GM19238 (cell line): Measurements from ENCODE around the gene KCNA2.

Source experiments
- DNase-seq: peaks from one replicate; pipeline ENCODE4 v3.0.0; 2011; ENCODE audit warnings: low spot score; ENCODE audit not compliant: insufficient read length

KCNA2 gene

DNA sequence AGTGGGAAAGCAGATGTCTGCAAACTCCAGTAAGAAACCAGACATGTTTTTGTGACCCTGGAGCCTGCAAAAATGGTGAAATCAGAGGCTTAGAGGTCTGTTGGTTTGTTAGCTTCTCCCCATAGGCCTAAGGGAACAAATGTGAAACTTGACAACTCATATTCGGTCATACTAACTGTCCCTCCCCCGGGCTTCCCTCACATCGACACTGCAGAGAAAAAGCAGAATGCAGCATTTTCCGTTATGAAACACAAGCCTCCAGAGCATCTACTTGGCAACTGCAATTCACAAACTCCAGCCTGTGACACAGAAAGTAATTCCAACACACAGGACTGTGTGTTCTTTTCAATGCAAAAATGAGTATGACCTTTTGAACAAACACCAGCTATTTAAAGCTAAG, 3.7 kb downstream of the KCNA2 start:
- no peak for DNase-seq

DNA sequence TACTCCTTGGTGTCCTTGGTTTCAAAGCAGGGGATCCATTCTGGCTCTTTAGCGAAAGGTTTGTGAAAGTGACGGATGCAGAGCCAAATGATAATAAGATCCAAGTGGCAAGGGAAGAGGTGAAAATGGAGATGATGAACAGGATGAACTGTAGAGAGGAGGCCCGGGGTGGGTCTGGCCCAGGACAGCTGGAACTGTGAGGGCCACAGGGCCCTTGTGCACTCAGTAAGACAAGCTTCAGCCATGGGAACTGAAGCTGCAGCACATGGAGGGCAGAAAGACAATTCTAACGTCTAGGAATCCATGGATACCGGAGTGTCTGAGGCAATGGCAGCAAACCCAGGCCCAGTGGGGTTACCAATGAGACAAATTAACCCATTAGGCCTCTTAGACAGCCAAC, 4.8 kb downstream of the KCNA2 start:
- DNase-seq = no peak

DNA sequence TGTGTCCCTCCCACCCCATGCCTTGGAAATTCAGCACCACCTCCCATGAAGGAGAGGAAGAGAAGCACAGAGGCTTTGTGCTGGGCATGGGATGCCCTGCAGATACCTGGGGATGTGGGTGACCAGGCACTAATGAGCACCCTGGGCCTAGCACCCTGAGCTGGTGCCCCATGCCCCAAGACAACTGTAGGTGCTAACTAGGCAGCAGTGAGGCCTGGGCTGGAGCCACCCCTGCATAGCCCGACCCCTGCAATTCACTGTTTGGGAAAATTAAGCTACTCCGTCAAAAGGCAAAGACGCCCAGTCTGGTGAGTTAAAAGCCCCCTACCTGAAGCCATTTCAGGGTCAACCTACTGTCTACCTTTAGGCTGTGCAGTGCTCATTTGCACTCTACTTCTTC, 5.4 kb downstream of the KCNA2 start:
- DNase-seq = no peak

GRCh38 chr1:110597966-110598365, 8.2 kb downstream of the KCNA2 start:
- DNase-seq = no peak

DNA sequence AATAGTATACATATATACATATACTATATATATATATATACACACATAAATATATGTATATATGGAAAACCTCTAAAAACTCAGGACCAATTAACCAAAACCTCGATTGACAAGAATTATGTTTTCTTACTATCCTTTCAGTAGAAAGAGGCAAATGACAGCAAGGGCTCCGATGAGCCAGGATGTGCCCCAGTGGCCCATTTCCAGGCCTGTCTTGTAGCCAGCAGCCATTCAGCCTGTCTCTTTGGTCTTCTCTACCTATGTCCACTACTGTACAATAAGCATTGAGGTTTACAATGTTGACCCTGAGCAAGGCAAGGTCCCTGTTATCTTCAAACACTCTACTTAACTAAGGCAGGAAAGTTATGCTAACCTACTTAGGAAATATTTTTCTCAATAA, 9.8 kb downstream of the KCNA2 start:
- no peak for DNase-seq

DNA sequence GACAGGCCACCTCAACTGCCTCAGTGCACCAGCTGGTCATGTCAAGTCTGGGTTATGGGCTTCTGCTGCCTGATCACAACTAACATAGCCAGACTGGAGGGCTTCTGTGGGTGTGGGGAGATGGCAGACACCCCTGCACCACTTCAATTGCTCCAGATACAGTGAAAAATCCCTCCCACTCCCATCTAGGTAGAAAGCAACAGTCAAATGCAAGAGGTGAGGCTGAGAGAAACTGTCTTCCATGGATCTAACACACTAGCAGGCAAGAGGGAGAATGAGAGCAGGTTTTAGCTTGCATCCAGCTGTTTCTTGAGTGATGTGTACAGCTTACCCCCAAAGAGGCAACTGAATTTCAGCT, 10.8 kb downstream of the KCNA2 start:
- DNase-seq = no peak

DNA sequence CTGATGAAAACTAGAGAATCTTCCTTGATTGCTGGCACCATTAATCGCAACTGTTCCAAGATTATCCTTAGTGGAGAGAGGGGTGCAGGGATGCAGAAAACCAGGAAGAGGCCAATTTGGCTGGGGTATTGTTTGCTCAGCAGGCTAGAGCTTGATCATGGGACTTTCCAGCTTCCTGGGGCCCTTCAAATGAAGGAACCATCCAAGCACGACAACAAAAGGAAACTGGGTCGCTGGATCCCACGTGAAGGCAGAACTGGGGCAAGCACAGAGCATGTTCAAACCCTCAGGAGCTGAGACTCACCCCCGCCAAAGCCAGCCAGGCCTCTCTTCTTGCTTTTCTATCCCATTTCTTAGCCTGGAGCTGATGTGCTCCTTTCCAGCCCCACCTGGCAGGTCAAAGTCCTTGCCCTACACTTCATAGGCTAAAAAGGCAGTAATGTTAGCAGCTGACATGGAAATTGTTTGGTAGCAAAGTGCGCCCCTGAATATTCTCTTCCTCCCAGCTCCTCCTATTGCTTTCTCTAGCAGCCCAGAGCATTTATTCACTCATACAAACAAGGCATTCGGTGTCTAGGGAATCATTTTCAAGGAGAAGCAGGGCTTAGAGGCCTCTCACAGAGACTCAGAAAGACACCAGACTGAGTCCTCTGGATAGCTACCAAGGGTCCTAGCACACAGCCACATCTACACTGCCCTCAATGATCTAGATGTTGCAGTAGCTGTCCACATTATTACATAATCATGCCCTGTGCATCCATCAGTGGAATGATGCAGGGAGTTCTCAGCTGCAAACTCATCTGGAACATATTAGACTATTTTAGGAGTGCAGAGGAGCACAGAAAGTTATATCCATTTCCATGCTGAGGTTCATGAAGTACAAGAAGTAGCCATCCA, 11.5 kb downstream of the KCNA2 start:
- no peak for DNase-seq

- DNase-seq = no peak
Measured at GRCh38 chr1:110593902-110594301, 12.3 kb downstream of the KCNA2 start.

- no peak for DNase-seq
Measured at GRCh38 chr1:110591956-110592355, 14.2 kb downstream of the KCNA2 start.

GRCh38 chr1:110588991-110589390, 17.2 kb downstream of the KCNA2 start:
- no peak for DNase-seq

DNA sequence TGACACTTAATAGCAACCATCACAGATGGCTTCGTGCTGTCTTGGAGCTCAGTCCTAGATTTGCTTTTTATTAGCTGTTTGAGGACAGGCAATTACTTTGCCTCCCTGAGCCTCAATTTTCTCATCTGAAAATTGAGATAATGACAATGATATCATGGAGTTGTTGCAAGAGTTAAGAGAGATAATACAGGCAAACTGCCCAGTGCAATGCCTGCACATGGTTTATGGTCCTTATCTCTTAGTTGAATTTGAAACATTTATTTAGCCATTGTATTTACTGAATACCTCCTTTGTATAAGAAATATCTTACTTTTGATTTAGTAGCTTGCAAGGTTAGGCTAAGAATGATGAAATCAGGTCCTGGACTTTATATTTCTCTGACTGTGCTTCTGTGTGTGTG, 17.7 kb downstream of the KCNA2 start:
- no peak for DNase-seq

GRCh38 chr1:110587906-110588305, 18.3 kb downstream of the KCNA2 start:
- no peak for DNase-seq

DNA sequence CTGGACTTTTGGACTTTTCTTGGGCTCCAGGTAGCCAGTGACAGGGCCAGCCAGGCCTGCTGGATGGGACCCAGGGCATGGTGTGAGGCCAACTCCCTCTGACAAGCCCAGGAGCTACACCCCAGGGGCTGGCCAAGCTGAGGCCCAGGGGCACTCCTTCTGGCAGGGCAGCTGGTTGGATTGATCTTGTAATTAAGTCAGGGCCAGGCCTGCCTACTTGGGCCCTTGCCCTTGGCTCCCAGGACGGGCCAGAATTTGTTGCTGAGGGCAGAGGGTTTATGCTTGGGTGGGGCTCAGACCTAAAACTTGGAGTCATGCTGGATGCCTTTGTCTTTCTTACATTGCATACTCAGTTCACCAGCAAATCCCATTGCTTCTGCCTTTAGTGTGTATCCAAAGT, 20.7 kb downstream of the KCNA2 start:
- DNase-seq = no peak

GRCh38 chr1:110584045-110584444, 22.1 kb downstream of the KCNA2 start:
- DNase-seq = no peak

DNA sequence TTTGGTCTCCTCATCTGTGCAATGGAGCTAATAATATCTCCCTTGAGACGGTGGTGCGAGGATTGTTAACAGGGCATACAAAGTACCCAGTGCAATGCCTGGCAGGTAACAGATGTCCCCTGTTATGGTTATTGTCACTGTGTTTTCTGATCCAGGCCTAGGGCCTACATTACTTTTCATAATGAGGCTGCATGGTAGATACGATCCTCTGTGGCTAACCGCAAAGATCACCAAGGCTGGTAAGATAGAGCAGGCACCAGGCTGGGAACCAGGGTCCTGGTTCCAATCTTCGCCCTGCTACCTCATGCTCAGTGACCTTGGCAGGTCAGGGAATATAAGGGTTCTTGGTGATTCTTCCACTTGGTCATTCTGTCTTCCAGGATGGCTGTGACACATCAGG, 22.7 kb downstream of the KCNA2 start:
- DNase-seq = no peak

DNA sequence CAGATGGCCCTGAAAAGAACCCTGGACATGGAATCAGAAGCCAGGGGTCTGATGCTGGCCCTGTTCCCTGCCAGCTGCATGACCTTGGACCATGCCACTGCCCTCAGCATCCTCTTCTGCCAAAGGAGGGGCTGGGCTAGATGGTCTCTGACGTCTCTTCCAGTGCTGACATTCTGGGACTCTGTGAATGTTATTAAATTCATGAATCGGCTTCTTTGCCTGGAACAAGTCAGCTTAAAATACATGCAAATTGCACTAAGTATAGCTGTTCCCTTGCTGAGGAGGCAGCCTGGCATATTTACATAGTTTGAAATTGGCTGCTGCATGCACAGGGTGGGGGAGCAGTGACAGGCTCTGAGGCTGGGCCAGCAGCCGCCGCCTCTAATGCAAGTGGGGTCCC, 23.8 kb downstream of the KCNA2 start:
- DNase-seq = no peak

- DNase-seq = no peak
Measured at GRCh38 chr1:110581682-110582145, 24.4 kb downstream of the KCNA2 start.

- no peak for DNase-seq
Measured at GRCh38 chr1:110580244-110580643, 25.9 kb downstream of the KCNA2 start.

DNA sequence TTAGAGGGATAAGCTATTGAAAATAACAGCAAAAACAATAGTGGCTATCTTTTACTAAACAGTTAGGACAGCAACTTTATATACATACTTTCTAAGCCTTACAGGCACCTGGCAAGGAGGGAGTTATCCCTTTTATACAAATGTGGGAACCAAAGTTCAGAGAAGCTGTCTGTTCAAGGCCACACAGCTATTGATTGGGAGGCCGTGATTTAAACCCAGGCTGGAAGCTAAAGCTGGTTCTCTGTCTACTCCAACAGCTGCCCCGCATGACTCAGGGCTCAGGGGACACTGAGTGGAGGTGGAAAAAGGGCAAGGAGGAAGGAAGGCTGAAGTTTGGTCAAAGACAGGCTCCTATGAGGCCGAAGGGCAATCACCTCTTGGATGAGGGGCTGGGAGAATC, 26.7 kb downstream of the KCNA2 start:
- no peak for DNase-seq

GRCh38 chr1:110576441-110576840, 29.7 kb downstream of the KCNA2 start:
- DNase-seq = no peak

- DNase-seq = no peak
Measured at GRCh38 chr1:110573314-110573713, 32.8 kb downstream of the KCNA2 start.

DNA sequence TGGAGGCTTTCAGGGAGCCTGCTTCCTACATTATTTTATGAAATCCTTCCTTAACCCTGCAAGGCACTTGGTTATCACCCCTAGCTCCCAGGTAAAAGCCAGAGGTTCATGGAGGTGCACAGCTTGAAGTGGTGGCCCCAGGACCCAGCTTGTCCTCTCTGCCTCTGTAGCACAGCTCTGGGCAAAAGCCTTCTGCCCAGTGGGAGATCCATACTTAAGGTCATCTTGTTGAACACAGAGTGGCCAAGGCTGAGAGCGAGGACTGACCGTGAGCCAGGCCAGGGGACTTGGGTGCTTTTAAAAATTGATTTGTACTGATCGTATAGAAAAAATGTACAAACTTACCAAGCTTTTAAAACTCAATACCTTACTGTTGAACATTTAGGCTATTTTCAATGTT, 33.4 kb downstream of the KCNA2 start:
- DNase-seq = no peak

DNA sequence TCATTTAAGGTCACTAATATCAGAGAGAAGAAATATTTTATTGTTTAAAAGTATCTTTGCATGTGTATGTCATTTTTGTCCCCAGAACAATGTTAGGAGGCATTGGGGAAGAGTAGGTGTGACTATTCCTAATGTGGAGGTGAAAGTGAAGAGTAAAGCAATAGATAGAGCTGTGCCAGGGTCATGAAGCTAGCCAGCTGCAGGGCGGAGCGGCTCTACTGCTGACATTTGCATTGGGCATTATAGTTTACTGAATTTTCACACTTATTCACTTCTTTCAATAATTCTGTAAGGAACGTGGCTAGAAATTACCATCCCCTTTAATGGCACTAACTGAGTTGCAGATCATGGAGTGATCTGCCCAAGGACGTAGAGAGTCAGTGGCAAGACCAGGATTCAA, 35.3 kb downstream of the KCNA2 start:
- no peak for DNase-seq
